ENCODE results near the gene CAPG. TPM values are rescaled to one million over a fixed set of nuclear protein-coding genes. Genes with fewer than 3 reads are reported as not detected.

The CAPG gene
- polyA plus RNA-seq, 1 donor (not counting 4 experiments of a cell fraction or from before 2014, with no cell fraction given) = 466 TPM

- no peaks in the 10 kb centered on the region for H3K9me1 ChIP-seq (ENCODE audit: control insufficient read depth, extremely low read depth, insufficient read depth, low read length)
These were observed 43.4 kb upstream of the CAPG start for GRCh38 chr2:85453571-85453970.

DNA sequence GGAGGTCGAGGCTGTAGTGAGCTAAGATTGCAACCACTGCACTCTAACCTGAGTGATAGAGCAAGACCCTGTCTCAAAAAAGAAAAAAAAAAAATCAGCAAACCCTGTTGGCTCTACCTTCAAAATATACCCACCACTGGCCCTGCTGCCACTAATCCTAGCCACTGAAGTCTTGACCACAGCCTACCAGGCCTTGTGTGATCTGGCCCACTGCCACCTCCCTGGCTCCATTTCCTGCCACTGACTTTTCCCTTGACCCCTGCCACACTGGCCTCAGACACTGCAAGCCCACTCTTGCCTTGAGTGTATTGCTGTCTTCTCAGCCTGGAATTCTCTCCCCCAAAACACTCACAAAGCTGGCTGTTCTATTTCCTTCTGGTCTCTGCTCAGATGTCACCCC is 42.1 kb upstream of the CAPG start:
- dilution Hi-C loops (cut with MboI; ENCODE audit: extremely low pct_ligation_motif_present, low sequenced_read_pairs) = no loop called here
- H3K4me3 ChIP-seq (ENCODE audit: control insufficient read depth in 2 of 3, extremely low read depth in 1 of 3, insufficient read depth in 2 of 3, low read depth in 1 of 3, low read length in 3 of 3) = no peak overlapping the region
- DNase-seq (ENCODE audit: low read depth, low spot score) (no peak), FAIRE-seq (no peak)
- no peaks in the 10 kb centered on the region for H3K36me3 ChIP-seq (ENCODE audit: control insufficient read depth in 2 of 2, extremely low read depth in 1 of 2, insufficient read depth in 2 of 2, low read length in 2 of 2)
- H3K27me3 ChIP-seq (ENCODE audit: control insufficient read depth, extremely low read depth, insufficient read depth, low read length) = no peaks in the 10 kb centered on the region
- H3K79me2 ChIP-seq (ENCODE audit: control insufficient read depth, insufficient read depth, low read length) = no peaks in the 10 kb centered on the region
- peaks cover 6% of the 10 kb centered on the region for H3K4me1 ChIP-seq (ENCODE audit: control insufficient read depth, extremely low read depth, insufficient read depth, low read length)
- H3K9me3 ChIP-seq (ENCODE audit: control insufficient read depth, low read depth, low read length) = no peaks in the 10 kb centered on the region
- H3K9ac ChIP-seq (ENCODE audit: control insufficient read depth, extremely low read depth, insufficient read depth, low read length) = no peak overlapping the region
- no peak overlapping the region for H3K4me2 ChIP-seq (ENCODE audit: control insufficient read depth, extremely low read depth, insufficient read depth, low read depth, low read length)
- H3K9me1 ChIP-seq (ENCODE audit: control insufficient read depth, extremely low read depth, insufficient read depth, low read length) = no peaks in the 10 kb centered on the region
- H4K20me1 ChIP-seq (ENCODE audit: control insufficient read depth, extremely low read depth, insufficient read depth, low read length) = no peaks in the 10 kb centered on the region
- TF ChIP-seq EZH2 (IDR thresholded peaks at IDR 0.05; ENCODE audit: low read length) (no peak), CTCF (optimal IDR thresholded peaks at IDR 0.05 in 1 of 3, IDR thresholded peaks at IDR 0.05 in 1 of 3, conservative IDR thresholded peaks at IDR 0.05 in 1 of 3; ENCODE audit: extremely low read depth in 1 of 3, insufficient read depth in 2 of 3, low read length in 3 of 3) (no peak)
- H3K27ac ChIP-seq (ENCODE audit: control insufficient read depth, insufficient read depth, low read length) = no peak overlapping the region
- H2AFZ ChIP-seq (ENCODE audit: control insufficient read depth, low read length) = no peak overlapping the region

More at GRCh38 chr2:85453571-85453970, 43.4 kb upstream of the CAPG start:
- no peak overlapping the region for H3K4me3 ChIP-seq (ENCODE audit: control insufficient read depth in 2 of 3, extremely low read depth in 1 of 3, insufficient read depth in 2 of 3, low read depth in 1 of 3, low read length in 3 of 3)
- FAIRE-seq (no peak), DNase-seq (ENCODE audit: low read depth, low spot score) (no peak)
- no peak overlapping the region for H3K9ac ChIP-seq (ENCODE audit: control insufficient read depth, extremely low read depth, insufficient read depth, low read length)
- no peaks in the 10 kb centered on the region for H3K9me3 ChIP-seq (ENCODE audit: control insufficient read depth, low read depth, low read length)
- no peak overlapping the region for H3K4me2 ChIP-seq (ENCODE audit: control insufficient read depth, extremely low read depth, insufficient read depth, low read depth, low read length)
- peaks cover 18% of the 10 kb centered on the region for H3K4me1 ChIP-seq (ENCODE audit: control insufficient read depth, extremely low read depth, insufficient read depth, low read length)
- no peak overlapping the region for H2AFZ ChIP-seq (ENCODE audit: control insufficient read depth, low read length)
- no peak for TF ChIP-seq CTCF (optimal IDR thresholded peaks at IDR 0.05 in 1 of 3, IDR thresholded peaks at IDR 0.05 in 1 of 3, conservative IDR thresholded peaks at IDR 0.05 in 1 of 3; ENCODE audit: extremely low read depth in 1 of 3, insufficient read depth in 2 of 3, low read length in 3 of 3)
- TF ChIP-seq EZH2 (IDR thresholded peaks at IDR 0.05; ENCODE audit: low read length) = no peak
- H3K27me3 ChIP-seq (ENCODE audit: control insufficient read depth, extremely low read depth, insufficient read depth, low read length) = no peaks in the 10 kb centered on the region
- no peaks in the 10 kb centered on the region for H3K36me3 ChIP-seq (ENCODE audit: control insufficient read depth in 2 of 2, extremely low read depth in 1 of 2, insufficient read depth in 2 of 2, low read length in 2 of 2)
- dilution Hi-C loops (cut with MboI; ENCODE audit: extremely low pct_ligation_motif_present, low sequenced_read_pairs) = no loop called here
- H3K79me2 ChIP-seq (ENCODE audit: control insufficient read depth, insufficient read depth, low read length) = no peaks in the 10 kb centered on the region
- H3K27ac ChIP-seq (ENCODE audit: control insufficient read depth, insufficient read depth, low read length) = no peak overlapping the region
- H4K20me1 ChIP-seq (ENCODE audit: control insufficient read depth, extremely low read depth, insufficient read depth, low read length) = no peaks in the 10 kb centered on the region

Measured in keratinocyte (primary cell).